Measurements from ENCODE around the gene LIPG. TPM values are rescaled to one million over a fixed set of nuclear protein-coding genes. Genes with fewer than 3 reads are reported as not detected.

Gene LIPG
- total RNA-seq, 1 donor from 2014 or later = 10.2 TPM

DNA sequence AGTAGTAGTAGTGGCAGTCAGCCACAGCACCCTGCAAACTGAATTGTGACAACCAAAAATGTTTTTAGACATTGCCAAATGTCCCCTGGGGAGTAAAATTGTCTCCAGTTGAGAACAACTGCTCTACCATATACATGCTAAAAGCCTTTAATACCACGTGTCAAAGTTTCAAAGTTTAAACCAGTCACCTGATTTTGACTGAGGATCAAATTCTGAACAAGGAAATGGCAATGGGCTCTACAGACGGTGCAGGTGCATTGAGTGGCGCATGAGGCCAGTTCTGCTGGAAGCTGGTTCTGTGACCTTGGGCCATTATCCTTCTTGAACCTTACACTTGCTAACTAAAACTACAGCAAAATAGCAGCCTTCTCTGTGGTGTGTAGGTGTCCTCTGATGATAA, 85.0 kb downstream of the LIPG start:
- H3K36me3 ChIP-seq = no peaks in the 10 kb centered on the region
- no peak overlapping the region for H3K27ac ChIP-seq
- intact Hi-C loops (cut with DNase I) = no loop called here
- H3K4me1 ChIP-seq = peaks cover 8% of the 10 kb centered on the region
- no peaks in the 10 kb centered on the region for H3K27me3 ChIP-seq
- H3K4me3 ChIP-seq = no peak overlapping the region
- TF ChIP-seq, protein P1, sequence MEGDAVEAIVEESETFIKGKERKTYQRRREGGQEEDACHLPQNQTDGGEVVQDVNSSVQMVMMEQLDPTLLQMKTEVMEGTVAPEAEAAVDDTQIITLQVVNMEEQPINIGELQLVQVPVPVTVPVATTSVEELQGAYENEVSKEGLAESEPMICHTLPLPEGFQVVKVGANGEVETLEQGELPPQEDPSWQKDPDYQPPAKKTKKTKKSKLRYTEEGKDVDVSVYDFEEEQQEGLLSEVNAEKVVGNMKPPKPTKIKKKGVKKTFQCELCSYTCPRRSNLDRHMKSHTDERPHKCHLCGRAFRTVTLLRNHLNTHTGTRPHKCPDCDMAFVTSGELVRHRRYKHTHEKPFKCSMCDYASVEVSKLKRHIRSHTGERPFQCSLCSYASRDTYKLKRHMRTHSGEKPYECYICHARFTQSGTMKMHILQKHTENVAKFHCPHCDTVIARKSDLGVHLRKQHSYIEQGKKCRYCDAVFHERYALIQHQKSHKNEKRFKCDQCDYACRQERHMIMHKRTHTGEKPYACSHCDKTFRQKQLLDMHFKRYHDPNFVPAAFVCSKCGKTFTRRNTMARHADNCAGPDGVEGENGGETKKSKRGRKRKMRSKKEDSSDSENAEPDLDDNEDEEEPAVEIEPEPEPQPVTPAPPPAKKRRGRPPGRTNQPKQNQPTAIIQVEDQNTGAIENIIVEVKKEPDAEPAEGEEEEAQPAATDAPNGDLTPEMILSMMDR (IDR thresholded peaks at IDR 0.05) = no peak
- no peaks in the 10 kb centered on the region for H3K9me3 ChIP-seq
- no peak for DNase-seq
- no peak for ATAC-seq

DNA sequence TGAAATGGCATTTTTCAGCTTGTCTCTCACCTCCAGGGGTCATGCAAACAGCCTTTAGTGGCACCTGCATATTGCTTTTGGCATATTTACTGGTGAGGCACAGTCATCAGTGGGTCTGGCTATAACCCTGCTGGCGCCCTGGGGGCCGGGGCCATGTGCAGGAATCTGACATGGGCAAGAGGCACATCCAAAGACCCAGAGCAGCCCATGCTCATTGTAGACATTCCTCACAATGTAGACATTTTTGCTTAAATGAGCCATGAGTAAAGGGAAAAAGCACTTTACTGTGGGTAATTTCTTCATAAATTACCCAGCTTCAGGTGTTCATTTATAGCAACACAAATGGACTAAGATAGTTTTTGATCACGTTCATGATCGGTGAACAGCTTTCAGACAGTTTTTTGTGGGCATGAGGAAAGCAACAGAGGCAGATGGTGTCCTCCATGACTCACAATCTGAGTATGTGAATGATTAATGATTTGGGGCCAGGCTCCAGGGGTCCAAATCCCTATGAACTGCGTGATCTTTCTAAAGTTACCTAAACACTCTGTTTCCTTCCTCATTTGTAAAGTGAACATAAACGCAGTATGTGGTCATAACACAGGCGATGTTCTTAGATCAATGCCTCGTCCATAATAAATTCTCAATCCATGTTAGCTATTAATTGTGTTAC, 85.8 kb downstream of the LIPG start:
- TF ChIP-seq, protein P1 (IDR thresholded peaks at IDR 0.05) = no peak
- DNase-seq (no peak), ATAC-seq (no peak)
- no peak overlapping the region for H3K4me3 ChIP-seq
- no peaks in the 10 kb centered on the region for H3K36me3 ChIP-seq
- H3K9me3 ChIP-seq = no peaks in the 10 kb centered on the region
- intact Hi-C loops (cut with DNase I) = no loop called here
- no peaks in the 10 kb centered on the region for H3K27me3 ChIP-seq
- no peak overlapping the region for H3K27ac ChIP-seq
- peaks cover 8% of the 10 kb centered on the region for H3K4me1 ChIP-seq

DNA sequence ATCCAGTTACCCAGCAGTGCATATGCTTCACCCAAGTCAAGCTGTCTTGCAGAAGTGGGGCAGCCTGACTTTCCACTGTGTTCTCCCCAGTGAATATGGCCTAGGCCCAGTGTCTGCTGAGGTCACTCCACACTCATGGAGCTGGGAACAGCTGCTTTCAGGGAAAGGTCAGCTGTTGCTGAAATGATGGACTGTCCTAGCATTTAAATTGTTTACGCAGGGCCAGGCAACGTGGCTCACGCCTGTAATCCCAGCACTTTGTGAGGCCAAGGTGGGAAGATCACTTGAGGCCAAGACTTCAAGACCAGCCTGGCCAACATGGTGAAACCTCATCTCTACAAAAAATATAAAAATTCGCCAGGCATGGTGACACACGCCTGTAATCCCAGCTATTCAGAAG, 86.5 kb downstream of the LIPG start:
- no peak for DNase-seq
- Histone ChIP-seq H3K9me3 (no peaks in the 10 kb centered on the region), H3K27me3 (no peaks in the 10 kb centered on the region), H3K27ac (no peak overlapping the region), H3K4me3 (no peak overlapping the region), H3K36me3 (no peaks in the 10 kb centered on the region), H3K4me1 (peaks cover 12% of the 10 kb centered on the region)
- TF ChIP-seq, protein P1 (IDR thresholded peaks at IDR 0.05) = no peak
- intact Hi-C loops (cut with DNase I) = no loop called here
- ATAC-seq = no peak

Other genes with a start within 250 kb of the LIPG start
- 56.8 TPM for gene DYM, start 101.4 kb upstream of the LIPG start, total RNA-seq
- gene C18orf32, start 74.8 kb upstream of the LIPG start, total RNA-seq = 53.2 TPM
- gene RPL17, start 69.6 kb upstream of the LIPG start, total RNA-seq = 1,126 TPM

Data from upper lobe of right lung (tissue), 1 donor.